Measurements from ENCODE around the gene CDK1.

- TF ChIP-seq, protein P1, sequence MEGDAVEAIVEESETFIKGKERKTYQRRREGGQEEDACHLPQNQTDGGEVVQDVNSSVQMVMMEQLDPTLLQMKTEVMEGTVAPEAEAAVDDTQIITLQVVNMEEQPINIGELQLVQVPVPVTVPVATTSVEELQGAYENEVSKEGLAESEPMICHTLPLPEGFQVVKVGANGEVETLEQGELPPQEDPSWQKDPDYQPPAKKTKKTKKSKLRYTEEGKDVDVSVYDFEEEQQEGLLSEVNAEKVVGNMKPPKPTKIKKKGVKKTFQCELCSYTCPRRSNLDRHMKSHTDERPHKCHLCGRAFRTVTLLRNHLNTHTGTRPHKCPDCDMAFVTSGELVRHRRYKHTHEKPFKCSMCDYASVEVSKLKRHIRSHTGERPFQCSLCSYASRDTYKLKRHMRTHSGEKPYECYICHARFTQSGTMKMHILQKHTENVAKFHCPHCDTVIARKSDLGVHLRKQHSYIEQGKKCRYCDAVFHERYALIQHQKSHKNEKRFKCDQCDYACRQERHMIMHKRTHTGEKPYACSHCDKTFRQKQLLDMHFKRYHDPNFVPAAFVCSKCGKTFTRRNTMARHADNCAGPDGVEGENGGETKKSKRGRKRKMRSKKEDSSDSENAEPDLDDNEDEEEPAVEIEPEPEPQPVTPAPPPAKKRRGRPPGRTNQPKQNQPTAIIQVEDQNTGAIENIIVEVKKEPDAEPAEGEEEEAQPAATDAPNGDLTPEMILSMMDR (IDR thresholded peaks at IDR 0.05) = no peak
- no peak for TF ChIP-seq EZH2 (IDR thresholded peaks at IDR 0.05; ENCODE audit: borderline replicate concordance, insufficient read depth, low read depth, low read length, poor library complexity, severe bottlenecking)
Observed at GRCh38 chr10:60801522-60801921, 23.2 kb downstream of the CDK1 start.

All from B cell (primary cell).